ENCODE data around the gene OR8D1. TPM values are rescaled to one million over a fixed set of nuclear protein-coding genes. Genes with fewer than 3 reads are reported as not detected.

The OR8D1 gene
- total and polyA plus RNA-seq, 2 donors (not counting 3 experiments of a cell fraction or from before 2014, with no cell fraction given), result not detected

DNA sequence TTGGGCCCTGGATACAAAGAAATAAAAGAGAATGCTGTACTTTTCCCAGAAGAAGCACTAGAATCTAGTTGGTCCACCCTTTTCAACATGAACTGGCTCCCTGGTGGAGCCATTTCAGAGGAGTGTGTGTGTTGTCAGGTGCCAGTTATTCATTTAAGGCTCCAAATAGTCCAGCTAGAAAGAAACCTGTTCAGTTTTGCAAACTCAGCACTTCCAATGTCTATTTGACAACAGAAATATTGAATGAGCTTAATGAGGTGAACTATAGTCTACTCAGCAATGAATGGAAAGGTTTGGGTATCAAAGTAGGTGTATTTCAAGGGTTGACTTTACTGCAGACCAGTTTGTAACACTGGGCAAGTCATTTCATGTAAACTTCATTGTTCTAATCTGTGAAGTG, 2.1 kb downstream of the OR8D1 start:
- DNase-seq (ENCODE audit: low read depth, low spot score), result no peak
- Histone ChIP-seq H3K9ac (replicated peaks; ENCODE audit: extremely low read depth, insufficient read depth, low read length) (no peak overlapping the region), H3K36me3 (ENCODE audit: control insufficient read depth in 2 of 2, extremely low read depth in 1 of 2, insufficient read depth in 2 of 2, low read length in 2 of 2) (no peaks in the 10 kb centered on the region), H3K79me2 (ENCODE audit: control insufficient read depth, insufficient read depth, low read length) (no peaks in the 10 kb centered on the region), H3K4me3 (replicated peaks in 1 of 3; ENCODE audit: insufficient read depth in 1 of 3, low read depth in 1 of 3, low read length in 3 of 3) (no peak overlapping the region), H2AFZ (ENCODE audit: low read depth, low read length) (no peak overlapping the region), H3K27ac (ENCODE audit: insufficient read depth, low read depth, low read length) (no peak overlapping the region), H4K20me1 (replicated peaks; ENCODE audit: control insufficient read depth, extremely low read depth, insufficient read depth, low read length) (no peaks in the 10 kb centered on the region), H3K27me3 (ENCODE audit: control insufficient read depth in 2 of 2, insufficient read depth in 2 of 2, low read length in 2 of 2) (peaks cover 0 to 9% of the 10 kb centered on the region in 2 experiments), H3K4me2 (ENCODE audit: insufficient read depth, low read length) (no peak overlapping the region), H3K4me1 (ENCODE audit: control insufficient read depth, extremely low read depth, insufficient read depth, low read length) (peaks cover 6% of the 10 kb centered on the region), H3K9me3 (replicated peaks; ENCODE audit: control insufficient read depth, insufficient read depth, low read length) (no peaks in the 10 kb centered on the region), H3K9me1 (replicated peaks; ENCODE audit: control insufficient read depth, extremely low read depth, insufficient read depth, low read length) (no peaks in the 10 kb centered on the region)
- ChIA-PET POLR2A (no interaction called here), CTCF (no interaction called here)
- TF ChIP-seq FOS (IDR thresholded peaks at IDR 0.05; ENCODE audit: borderline replicate concordance, insufficient read depth, low read length) (no peak), EZH2 (IDR thresholded peaks at IDR 0.05; ENCODE audit: borderline replicate concordance, low read depth, low read length, severe bottlenecking) (no peak), POLR2A (IDR thresholded peaks at IDR 0.05; ENCODE audit: low read depth, low read length) (no peak), JUN (IDR thresholded peaks at IDR 0.05; ENCODE audit: borderline replicate concordance, insufficient read depth, insufficient read length, low read depth) (no peak), POLR2AphosphoS5 (IDR thresholded peaks at IDR 0.05; ENCODE audit: insufficient read depth, low read depth, low read length) (no peak), MYC (IDR thresholded peaks at IDR 0.05; ENCODE audit: low read depth, low read length) (no peak), GATA2 (IDR thresholded peaks at IDR 0.05; ENCODE audit: insufficient read depth, insufficient read length, low read depth, low read length) (no peak)
- TF ChIP-seq, protein P1, sequence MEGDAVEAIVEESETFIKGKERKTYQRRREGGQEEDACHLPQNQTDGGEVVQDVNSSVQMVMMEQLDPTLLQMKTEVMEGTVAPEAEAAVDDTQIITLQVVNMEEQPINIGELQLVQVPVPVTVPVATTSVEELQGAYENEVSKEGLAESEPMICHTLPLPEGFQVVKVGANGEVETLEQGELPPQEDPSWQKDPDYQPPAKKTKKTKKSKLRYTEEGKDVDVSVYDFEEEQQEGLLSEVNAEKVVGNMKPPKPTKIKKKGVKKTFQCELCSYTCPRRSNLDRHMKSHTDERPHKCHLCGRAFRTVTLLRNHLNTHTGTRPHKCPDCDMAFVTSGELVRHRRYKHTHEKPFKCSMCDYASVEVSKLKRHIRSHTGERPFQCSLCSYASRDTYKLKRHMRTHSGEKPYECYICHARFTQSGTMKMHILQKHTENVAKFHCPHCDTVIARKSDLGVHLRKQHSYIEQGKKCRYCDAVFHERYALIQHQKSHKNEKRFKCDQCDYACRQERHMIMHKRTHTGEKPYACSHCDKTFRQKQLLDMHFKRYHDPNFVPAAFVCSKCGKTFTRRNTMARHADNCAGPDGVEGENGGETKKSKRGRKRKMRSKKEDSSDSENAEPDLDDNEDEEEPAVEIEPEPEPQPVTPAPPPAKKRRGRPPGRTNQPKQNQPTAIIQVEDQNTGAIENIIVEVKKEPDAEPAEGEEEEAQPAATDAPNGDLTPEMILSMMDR (IDR thresholded peaks at IDR 0.05; ENCODE audit: extremely low read depth in 1 of 2, insufficient read depth in 1 of 2, low read depth in 1 of 2, low read length in 2 of 2), result no peak
- TF ChIP-seq, protein P2, sequence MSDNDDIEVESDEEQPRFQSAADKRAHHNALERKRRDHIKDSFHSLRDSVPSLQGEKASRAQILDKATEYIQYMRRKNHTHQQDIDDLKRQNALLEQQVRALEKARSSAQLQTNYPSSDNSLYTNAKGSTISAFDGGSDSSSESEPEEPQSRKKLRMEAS (IDR thresholded peaks at IDR 0.05; ENCODE audit: insufficient read depth, insufficient read length), result no peak
- no TSS peak for BruUV-seq (replicated peaks)
- intact Hi-C loops (cut with micrococcal nuclease), result no loop called here
- dilution Hi-C loops (cut with MboI; ENCODE audit: extremely low pct_ligation_motif_present, low sequenced_read_pairs), result no loop called here
- no peak for FAIRE-seq
